ENCODE data around the gene SIX5.

DNA sequence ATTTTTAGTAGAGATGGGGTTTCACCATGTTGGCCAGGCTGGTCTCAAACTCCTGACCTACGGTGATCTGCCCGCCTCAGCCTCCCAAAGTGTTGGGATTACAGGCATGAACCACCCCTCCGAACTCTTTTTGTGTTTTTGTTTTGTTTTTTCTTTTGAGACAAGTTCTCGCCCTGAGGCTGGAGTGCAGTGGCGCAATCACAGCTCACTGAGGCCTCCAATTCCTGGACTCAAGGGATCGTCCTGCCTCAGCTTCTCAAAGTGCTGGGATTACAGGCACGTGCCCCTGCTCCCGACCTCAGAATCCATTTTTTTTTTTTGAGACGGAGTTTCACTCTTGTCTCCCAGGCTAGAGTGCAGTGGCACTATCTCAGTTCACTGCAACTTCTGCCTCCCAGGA, 11.4 kb downstream of the SIX5 start:
- TF ChIP-seq CTCF (IDR thresholded peaks at IDR 0.05; ENCODE audit: low read depth, low read length, missing input control) (no peak), TAF1 (conservative IDR thresholded peaks at IDR 0.05) (no peak), RAD21 (IDR thresholded peaks at IDR 0.05) (no peak), EGR1 (IDR thresholded peaks at IDR 0.05; ENCODE audit: low read depth in 2 of 2) (no peak), RXRA (IDR thresholded peaks at IDR 0.05) (no peak), SP1 (IDR thresholded peaks at IDR 0.05) (no peak)
- TF ChIP-seq, protein P1, sequence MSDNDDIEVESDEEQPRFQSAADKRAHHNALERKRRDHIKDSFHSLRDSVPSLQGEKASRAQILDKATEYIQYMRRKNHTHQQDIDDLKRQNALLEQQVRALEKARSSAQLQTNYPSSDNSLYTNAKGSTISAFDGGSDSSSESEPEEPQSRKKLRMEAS (IDR thresholded peaks at IDR 0.05) = no peak
- TF ChIP-seq, protein P2, sequence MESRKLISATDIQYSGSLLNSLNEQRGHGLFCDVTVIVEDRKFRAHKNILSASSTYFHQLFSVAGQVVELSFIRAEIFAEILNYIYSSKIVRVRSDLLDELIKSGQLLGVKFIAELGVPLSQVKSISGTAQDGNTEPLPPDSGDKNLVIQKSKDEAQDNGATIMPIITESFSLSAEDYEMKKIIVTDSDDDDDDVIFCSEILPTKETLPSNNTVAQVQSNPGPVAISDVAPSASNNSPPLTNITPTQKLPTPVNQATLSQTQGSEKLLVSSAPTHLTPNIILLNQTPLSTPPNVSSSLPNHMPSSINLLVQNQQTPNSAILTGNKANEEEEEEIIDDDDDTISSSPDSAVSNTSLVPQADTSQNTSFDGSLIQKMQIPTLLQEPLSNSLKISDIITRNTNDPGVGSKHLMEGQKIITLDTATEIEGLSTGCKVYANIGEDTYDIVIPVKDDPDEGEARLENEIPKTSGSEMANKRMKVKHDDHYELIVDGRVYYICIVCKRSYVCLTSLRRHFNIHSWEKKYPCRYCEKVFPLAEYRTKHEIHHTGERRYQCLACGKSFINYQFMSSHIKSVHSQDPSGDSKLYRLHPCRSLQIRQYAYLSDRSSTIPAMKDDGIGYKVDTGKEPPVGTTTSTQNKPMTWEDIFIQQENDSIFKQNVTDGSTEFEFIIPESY (IDR thresholded peaks at IDR 0.05) = no peak

All from liver (tissue), 3 donors.